ENCODE measurements around the gene CRACDL.

- no peak for TF ChIP-seq ATF7 (IDR thresholded peaks at IDR 0.05)
- no peak for TF ChIP-seq ATF7 (CRISPR knock-in tag; IDR thresholded peaks at IDR 0.05)
- TF ChIP-seq FOXM1 (CRISPR knock-in tag; IDR thresholded peaks at IDR 0.05): no peak
- TF ChIP-seq ZNF549 (CRISPR knock-in tag; IDR thresholded peaks at IDR 0.05): no peak
- TF ChIP-seq ZBTB44 (CRISPR knock-in tag; IDR thresholded peaks at IDR 0.05): no peak
- no peak for TF ChIP-seq SRF (IDR thresholded peaks at IDR 0.05; ENCODE audit: low read depth, low read length)
- TF ChIP-seq STAG1 (CRISPR knock-in tag; IDR thresholded peaks at IDR 0.05): no peak
- no peak for TF ChIP-seq ZNF235 (CRISPR knock-in tag; IDR thresholded peaks at IDR 0.05; ENCODE audit: borderline replicate concordance)
- no peak for TF ChIP-seq MAX (IDR thresholded peaks at IDR 0.05)
- TF ChIP-seq YEATS2 (CRISPR knock-in tag; IDR thresholded peaks at IDR 0.05; ENCODE audit: borderline replicate concordance): no peak
Observed at GRCh38 chr2:98932778-98933343, 3.2 kb downstream of the CRACDL start.
